GM18520 (cell line): ENCODE data around the gene SLC38A10.

Experiments
- ATAC-seq: cut with Tn5 transposase; IDR thresholded peaks from one replicate; pipeline ENCODE4 v1.9.1; 2021; ENCODE audit not compliant: unreplicated experiment

SLC38A10 gene

DNA sequence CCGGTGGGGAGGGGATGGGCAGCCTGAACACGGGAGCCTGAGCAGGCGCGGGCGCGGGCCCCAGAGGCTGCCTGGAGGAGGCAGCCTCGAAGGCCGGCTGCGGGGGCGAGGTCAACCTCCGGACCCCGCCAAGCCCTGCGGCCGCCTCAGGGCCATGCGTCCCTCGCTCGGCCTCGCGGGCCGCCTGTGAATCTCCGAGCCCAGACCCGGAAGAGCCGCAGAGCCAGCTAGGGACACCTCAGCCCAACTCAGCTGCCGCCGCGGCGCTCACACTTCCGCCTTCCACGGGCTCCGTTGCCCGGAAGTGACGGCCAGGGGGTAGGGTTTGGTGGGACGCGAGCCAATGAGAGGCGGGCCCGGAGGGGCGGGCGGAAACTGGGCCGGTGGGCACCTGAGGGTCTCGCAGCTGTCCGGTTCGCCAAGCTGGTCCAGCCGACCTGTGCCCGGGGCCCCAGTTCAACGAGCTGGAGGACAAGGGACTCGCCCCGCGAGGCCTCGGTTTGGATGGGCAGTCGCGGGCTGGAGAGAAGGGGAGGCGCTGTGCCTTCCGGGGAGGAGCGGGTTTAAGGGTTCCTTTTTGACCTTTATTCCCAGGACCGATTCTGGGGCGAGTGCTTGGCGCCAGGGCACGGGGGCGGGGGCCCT, at the start of gene SLC38A10:
SLC38A10 (minus strand) TSS at position 277 of the 645 bp plus-strand sequence. CDS start 386 bp downstream, outside the sequence.
- ATAC-seq, result peak; percentile 75

DNA sequence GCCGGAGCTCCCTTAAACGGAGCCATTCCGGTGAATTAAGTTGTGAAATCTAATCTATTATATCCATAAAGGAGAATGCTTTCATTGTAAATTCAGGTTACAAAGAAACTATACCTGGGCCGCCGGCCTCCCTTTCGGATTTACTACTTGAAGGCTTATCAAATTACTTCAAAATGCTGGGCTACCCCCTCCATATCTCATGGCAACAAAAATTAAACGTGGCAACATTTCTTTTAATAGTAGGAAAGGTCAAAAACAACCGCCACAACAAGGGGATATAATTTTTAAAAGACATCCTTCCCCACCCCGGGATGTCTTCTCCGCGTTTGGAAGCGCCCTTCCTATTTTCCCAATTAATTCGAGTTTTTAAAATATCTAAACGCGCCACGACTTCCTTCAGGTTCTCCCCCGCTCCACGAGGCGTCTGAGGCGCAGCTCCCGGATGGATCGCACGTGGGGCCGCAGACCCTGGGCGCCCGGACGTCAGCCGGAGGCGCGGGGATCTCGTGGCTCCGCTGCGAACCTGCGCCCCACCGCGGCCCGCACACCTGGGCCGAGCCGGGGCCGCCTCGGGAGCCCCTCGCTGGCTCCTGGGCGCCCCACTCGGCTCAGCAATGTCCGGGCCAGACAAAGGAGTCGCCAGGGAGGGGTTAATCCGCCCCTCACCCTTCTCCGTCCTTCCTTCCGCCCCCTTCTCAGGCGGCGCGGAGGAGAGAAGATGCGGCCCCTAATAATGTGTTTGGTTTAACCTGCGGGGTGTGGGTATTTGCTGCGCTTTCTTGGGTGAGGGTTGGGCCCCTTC, 47.4 kb upstream of the SLC38A10 start:
- ATAC-seq, result no peak

DNA sequence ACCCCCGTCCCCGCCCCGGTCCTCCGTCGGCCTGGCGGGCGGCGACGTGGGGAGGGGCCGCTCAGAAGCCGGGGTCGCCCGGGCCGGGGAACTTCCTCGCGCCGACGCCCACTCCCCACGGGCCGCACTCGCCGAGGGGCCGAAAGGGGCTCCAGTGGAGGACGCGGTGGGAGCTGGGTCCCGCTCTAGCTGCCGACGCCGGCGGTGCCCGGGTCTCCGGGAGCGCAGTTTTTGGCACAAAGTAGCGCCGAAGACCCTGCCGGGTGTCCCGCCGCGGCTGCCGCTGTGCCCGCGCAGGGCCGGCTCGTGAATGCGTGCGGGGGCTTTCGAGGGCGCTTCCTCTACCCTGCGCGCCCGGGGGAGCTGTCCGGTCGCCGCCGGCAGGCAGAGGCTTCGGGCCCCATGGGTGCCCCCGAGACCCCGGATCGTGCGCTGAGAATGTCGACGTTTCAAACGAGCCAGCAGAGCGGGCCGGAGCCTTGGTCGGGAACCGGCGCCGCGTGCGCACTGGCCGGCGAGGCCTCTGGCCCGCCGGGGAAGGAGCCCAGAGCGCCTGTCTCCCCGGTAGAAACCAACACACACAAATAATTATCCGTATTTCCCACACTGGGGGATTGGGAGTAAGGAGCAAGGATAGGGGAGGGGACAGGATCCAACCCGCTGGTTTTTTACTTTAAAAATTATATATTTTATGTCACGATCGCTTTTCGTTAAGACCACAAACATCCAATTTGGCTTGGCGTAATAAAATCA, 46.6 kb upstream of the SLC38A10 start:
- no peak for ATAC-seq

DNA sequence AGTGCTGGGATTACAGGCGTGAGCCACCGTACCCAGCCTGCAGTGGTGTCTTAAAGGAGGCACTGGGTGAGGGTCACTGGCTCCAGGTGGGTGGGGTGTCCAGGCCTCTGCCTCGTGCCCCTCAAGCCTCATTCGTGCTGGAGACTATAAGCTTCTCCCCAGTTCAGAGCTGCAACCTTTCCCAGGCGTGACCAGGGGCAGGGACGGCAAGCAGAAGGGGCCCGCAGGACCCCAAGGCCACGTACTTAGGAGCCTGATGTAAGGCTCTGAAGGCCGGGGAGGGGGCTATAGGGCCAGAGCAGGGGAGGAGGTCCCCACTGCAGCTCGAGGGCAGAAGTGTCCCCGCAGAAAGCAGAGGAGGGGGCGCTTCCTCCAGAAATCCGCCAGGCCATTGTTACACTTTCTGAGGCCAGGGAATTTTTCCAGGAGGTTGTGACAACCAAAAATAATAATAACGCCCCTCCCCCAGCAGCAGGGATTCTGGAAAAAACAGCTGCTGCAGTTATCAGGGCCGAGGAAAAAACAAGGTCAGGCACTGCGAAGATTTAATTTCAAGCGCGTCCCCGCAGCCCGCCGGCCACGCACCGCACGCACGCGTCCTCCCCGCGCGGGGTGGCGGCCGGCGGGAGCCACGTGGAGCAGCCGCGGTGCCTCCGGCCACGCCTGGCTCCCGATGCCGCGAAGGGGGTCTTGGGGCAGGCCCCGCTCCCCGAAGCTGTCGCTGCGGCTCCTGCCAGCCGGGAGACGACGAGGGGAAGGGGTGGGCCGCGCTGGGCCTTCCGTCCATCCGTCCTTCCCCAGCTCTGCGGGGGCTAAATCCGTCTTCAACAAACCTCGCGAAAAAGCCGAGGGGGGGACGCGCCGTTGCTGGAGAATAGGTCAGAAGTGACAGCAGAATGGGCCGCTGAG, 45.8 kb upstream of the SLC38A10 start:
- no peak for ATAC-seq

DNA sequence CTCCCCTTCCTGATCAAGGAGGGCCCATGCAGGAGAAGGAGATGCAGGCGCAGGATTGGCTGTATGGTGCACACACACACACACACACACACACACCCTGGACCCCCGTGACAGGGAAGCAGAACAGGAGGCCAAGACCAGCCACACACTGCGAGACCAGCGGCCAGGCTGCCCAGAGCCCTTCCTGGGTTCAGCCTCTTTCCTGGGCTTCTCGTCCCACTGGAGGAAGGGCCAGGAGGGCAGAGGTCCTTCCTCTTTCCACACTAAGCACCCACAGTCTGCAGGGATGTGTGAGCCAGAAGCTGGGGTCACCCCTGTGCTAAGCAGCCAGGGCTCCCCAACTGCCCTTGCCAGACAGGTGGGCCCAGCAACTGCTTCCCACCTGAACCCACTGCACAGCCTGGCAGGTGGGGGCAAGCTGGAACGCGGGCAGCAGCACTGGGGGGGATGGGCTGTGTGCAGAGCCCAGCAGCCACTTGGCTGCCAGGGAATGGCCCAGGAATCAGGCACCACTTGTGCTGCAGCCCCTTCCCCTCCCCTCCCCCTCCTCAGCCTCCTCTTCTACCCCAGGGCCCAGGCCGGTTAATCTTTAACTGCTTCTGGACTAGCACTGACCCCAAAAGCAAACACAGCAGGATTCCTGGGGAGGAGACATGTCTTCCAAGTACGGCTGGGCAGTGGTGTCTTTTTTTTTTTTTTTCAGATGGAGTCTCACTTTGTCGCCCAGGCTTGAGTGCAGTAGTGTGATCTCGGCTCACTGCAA, 44.6 kb upstream of the SLC38A10 start:
- no peak for ATAC-seq

DNA sequence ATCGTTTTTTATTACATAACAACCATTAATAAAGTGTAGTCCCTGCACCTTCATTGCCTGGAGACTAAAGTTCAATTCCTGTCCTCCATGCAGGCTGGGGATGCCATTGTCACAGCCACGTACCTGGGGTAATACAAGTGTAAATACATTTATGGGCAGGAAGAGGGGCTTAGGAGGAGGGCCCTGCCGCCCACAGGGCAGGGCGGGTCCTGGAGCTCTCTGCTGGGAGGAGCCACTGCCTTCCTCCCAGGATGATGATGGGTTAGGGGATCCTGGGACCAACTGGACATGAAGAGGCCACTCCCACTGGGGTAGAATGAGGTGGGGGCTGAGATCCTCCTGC, 44.1 kb upstream of the SLC38A10 start:
- ATAC-seq, result no peak

DNA sequence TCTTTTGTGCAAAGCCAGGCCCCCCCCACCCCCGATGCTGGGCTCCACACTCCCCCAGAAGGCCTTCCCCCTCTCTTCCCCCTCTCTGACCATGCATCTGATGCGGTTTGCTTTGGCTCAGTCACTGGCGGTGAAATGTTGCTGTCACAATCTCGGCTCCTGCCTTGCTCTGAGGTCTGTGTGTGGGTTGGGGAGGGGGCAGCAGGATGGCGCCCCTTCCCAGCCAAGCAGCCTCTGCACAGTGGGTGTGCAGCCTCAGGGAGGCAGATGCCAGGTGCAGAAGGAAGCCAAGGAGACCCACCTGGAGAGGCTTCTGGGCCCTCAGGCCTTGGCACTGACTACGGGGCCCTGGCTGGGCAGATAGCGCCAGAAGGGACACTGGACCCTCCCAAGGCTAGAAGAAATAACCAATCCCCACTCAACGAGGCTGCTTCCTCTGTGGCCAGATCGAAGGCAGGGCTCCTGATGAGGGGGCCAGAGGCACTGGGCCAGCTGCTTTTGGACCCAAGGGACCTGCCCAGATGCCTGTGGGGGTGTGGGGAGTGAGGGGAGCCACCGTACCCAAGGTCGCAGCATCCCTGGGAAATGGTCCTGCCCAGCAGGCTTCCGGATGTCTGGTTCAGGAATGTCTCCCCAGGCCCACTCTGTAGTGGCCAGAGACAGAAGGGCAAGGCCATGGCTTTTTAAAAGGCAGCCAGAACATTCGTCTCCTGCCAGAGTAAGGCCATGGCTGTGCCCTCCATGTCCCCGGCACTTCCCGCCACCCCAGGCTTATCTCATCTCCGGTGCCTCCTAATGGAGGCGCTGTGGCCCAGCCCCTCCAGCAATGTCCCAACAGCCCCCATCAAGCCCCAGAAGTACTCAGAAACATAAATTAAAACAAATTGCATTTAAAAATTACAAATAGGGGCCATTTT, 43.4 kb upstream of the SLC38A10 start:
- no peak for ATAC-seq

DNA sequence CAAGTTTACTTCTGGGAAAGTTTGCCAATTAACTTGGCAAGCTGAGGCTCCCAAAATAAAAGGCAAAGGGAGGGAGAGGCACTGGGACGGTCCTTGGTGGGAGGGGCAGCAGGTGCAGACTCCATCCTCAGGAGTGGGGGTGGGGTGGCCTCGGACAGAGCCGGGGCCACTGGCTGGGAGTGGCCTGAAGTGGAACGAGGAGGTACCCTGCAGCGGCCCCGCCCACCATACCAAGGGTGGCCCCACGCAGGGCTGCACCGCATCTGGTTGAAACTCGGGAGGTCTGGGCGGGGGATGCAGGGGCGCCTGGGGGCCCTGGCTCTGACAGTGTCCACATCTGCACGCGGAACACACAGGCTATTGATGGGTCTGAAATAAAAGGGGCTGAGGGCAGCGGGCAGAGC, 42.4 kb upstream of the SLC38A10 start:
- ATAC-seq, result no peak

DNA sequence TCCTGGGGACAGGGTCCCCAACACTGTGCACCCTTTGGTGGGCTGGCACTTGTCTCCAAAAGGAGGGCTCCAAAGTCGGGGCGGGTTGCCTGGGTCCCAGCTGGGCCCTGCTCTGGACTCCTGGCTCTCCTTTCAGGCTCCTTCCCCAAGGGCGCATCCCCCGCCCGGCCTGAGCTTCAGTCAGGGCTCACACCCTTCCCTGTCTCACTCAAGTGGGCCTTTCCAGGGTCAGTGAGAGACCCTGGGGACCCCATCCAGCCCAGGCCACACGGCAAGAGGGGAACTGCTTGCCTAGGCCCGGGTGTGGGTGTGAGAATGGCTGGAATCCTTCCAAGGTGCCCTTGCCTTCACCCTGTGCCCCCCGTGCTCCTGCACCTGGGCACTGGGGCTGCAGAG, 41.8 kb upstream of the SLC38A10 start:
- no peak for ATAC-seq

DNA sequence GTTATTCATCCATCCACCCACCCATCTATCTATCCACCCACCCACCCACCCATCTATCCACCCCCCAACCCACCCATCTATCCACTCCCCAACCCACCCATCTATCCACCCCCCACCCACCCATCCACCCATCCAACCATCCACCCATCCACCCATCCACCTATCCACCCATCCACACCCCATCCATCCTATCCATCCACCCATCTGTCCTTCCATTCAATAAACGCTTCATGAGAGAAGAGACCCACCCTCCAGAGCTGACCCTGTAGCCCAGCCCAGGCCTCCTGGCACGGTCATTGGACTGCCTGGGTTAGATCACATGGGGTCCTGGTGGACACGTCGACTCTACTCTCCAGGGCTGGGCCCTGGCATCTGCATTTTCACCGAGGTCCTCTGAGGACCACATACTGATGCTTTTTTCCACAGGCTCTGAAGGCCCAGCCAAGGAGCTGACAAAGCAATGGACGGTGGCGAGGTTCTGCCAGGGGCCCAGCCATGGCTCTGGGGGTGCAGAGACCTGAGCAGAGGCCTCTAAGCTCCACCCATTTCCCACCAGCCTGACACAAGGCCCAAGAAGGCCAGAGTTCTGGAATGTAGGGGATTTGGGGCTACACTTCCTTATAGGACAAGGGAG, 41.3 kb upstream of the SLC38A10 start:
- ATAC-seq, result no peak

DNA sequence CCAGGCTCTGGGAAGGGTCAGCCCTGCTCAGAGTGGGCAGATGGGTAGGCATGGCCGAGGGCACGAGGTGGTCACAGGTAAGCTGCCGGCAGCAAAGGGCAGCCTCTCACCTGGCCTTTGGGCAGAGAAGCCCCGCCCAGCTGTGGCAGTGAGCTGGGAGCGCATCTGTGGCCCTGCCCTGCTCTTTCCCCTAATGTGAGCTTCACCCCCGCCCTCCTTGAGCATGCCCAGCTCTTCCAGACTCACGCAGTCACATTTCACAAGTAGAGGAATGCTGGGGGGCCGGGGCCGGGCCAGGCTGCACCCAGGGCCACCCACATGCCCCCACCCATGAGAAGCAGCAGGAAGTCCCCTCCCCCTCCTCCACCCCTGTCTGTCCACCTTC, 40.7 kb upstream of the SLC38A10 start:
- ATAC-seq, result no peak

DNA sequence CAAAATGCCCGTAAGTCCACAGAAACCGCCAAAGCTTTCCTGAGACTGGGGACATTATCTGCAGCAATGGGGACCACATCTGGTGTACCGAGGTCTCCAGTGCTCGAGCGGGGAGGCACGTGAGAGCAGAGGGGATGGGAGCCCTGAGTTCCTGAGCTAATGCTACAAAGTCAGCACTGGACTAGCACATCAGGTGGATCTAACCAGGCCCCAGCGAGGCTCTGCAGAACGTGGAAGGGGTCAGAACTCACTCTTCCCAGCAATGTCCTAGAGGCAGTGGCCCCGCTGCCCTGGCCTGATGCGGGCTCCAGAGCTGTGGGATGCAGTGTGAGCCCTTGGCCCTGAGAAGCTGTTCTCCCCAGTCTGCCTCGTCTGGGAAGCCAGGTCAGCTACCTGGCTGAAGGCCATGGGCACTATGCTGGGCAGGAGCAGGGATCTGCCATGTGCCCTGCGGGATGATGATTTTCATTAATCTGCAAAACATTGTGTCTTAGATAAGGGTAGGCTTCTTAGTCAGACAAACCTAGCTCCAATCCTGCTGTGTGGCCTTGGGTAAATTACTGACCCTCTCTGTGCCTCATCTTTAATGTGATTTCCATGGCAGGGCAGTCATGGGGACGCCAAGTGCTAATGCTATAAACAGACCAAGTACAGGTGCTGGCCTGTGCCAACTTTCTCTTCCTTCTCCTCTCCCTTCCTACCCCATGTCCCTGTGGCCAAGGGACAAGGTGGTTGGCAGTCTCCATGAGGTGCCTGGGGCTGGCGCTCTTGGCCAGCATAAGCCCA, 40.1 kb upstream of the SLC38A10 start:
- no peak for ATAC-seq

DNA sequence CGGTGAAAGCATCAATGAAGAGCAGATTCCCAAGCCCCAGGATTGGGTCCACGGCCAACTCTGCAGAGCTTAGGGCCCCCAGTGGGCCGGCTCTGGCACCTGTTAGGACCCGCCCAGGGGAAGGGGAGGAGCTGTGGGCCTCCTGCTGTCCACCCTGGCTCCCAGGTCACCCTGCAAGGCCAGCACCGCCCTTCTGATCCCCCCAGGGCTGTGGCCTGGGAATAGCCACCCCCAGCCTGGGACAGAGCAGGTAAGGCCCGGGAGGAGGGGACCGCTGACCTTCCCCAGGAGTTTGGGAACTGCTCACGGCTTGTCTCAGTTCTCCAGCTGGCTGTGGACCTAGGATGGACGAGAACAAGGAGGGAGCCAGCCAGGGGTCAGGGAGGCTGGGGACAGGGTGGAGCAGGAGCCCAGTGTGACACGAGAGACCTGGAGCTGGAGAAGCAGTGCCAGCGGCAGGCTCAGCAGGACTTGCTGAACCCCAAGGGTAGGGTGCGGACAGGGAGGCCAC, 39.3 kb upstream of the SLC38A10 start:
- no peak for ATAC-seq

DNA sequence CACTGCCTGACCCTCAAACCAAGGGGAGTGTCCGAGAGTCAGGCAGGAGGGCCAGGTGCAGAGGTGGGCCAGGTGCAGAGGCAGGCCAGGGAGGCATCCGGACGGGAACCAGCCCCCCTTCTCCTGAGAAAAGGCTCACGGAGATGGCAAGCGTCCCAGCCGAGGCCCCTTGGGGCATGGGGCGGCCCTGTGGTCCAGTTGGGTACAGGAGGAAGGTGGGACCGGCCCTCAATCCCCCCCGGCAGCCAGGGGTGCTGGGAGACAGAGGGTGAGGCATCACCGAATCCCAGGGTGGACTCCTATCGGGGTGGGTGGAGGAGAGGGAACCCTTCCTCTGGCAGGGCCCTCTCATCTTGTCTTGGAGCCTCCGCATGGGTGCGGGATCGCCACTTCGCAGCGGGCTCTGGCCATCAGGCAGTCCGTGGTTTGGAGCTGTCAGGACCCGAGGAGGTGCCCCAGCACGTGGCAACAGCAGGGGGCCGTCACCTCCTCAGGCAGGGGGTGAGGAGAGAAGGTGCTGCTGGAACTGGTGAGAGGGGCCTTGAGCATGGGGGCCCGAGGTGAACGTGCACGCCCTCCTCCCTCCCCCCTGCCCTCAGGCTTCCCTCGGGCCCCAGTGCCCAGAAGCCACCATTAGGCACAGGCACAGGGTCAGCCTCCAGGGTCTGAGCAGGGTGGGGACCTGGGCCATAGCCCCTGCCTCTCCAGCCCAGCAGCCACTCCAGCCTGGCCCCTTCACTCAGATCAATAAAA, 38.7 kb upstream of the SLC38A10 start:
- no peak for ATAC-seq

DNA sequence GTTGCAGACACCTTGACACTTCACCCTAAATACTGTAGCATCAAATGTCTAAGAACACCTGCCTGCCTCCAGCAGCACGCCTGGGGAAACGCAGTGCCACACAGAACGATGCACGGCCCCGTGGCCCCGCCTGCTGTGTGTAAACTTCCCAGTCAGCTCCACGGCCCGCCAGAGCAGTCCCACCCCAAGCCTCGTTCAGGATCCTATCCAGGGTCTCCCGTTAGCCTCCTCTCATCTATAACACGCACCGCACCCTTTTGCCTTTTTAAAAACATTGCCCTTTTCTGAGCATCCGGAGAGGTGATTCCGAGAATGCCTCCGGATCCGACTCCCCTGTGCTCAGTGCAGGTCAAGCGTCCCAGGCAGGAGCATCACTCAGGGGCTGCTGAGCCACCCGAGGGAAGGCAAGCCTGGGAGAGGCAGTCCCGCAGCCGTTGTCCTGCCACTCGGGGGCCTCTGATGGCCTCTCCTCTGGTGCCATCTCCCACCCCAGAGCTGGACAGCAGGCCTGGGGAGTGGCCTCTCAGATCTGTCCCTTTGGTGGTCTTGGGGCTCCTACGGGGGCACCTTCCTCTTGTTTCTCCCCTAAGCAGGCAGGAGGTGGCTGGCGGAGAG, 37.9 kb upstream of the SLC38A10 start:
- ATAC-seq, result no peak

DNA sequence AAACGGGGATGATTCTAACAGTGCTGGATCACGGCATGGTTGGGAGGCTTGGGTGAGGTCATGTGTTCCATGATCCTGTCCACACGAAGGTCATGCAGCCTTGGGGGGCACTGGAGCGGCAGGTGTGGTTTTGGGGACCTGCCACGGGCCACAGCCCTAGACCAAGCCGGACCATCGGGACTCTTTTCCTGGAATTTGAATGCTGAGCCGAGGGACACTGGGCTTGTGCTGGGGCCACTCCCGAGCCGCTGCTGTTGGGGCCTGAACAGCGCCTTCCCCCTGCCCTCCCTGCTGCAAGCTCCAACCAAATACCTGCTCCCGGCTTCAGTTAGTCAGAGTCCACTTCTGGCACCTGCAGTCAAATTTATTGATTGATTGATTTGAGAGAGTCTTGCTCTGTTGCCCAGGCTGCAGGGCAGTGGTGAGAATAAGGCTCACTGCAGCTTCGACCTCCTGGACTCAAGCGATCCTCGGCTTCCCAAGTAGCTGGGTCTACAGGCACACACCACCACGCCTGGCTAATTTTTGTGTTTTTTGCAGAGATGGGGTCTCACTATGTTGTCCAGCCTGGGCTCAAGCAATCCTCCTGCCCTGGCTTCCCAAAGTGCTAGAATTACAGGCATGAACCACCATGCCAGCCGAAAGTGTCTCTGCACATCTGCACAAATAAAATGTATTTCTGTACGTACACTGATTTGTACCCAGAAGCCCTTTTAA, 37.2 kb upstream of the SLC38A10 start:
- ATAC-seq, result no peak
